ENCODE data around the gene ZC3H13. TPM values are rescaled to one million over a fixed set of nuclear protein-coding genes. Genes with fewer than 3 reads are reported as not detected.
A peak's percentile ranks its signal among the peaks of the same experiment; 100 is the strongest.

The ZC3H13 gene
- total and polyA plus RNA-seq, 2 of the 4 experiments (the other 2 are of a cell fraction) = 7.7 to 10.8 TPM

- Histone ChIP-seq H3K23ac (ENCODE audit: low read depth, low read length) (no peak overlapping the region), H3K9me1 (ENCODE audit: insufficient read depth, low read length) (no peaks in the 10 kb centered on the region), H2AK5ac (ENCODE audit: low read depth, low read length) (no peak overlapping the region), H3K4me3 (ENCODE audit: insufficient read depth, low read depth, low read length) (no peak overlapping the region), H2AFZ (replicated peaks; ENCODE audit: low read length, poor library complexity) (no peak overlapping the region), H4K91ac (ENCODE audit: insufficient read depth, low read depth, low read length) (no peak overlapping the region), H2BK15ac (ENCODE audit: low read depth, low read length) (no peak overlapping the region), H3K79me1 (ENCODE audit: low read depth in 1 of 2, low read length in 2 of 2) (peaks cover 8 to 16% of the 10 kb centered on the region in 2 experiments; a peak in 3 of 4 replicates), H3K36me3 (ENCODE audit: control insufficient read depth, insufficient read depth, low read length) (no peaks in the 10 kb centered on the region; the same call in 1 of the 2 replicates), H2BK5ac (ENCODE audit: low read depth, low read length, poor library complexity, severe bottlenecking) (no peak overlapping the region), H3K9me3 (ENCODE audit: control insufficient read depth, insufficient read depth, low read length) (no peaks in the 10 kb centered on the region), H3K18ac (ENCODE audit: low read depth, low read length) (no peak overlapping the region), H3K14ac (replicated peaks; ENCODE audit: low read depth, low read length) (no peak overlapping the region), H3K4me2 (ENCODE audit: low read depth, low read length) (no peak overlapping the region), H2BK120ac (ENCODE audit: low read depth, low read length) (no peak overlapping the region), H3K9ac (ENCODE audit: low read depth, low read length) (no peak overlapping the region), H4K8ac (ENCODE audit: low read depth in 2 of 2, low read length in 2 of 2) (no peak overlapping the region), H3K4ac (ENCODE audit: low read depth, low read length) (no peak overlapping the region), H3K27me3 (ENCODE audit: control insufficient read depth, insufficient read depth, low read length) (no peaks in the 10 kb centered on the region), H3K27ac (ENCODE audit: insufficient read depth, low read length) (no peak overlapping the region), H2AK9ac (replicated peaks; ENCODE audit: low read depth, low read length, poor library complexity) (no peak overlapping the region), H2BK20ac (ENCODE audit: low read depth, low read length) (no peak overlapping the region), H4K20me1 (ENCODE audit: insufficient read depth, low read length) (no peaks in the 10 kb centered on the region), H4K5ac (ENCODE audit: low read depth, low read length) (no peak overlapping the region), H3K56ac (ENCODE audit: extremely low read depth, insufficient read depth, low read length) (no peak overlapping the region), H3K4me1 (ENCODE audit: control insufficient read depth, insufficient read depth, low read length) (no peaks in the 10 kb centered on the region)
- POLR2A ChIA-PET (ENCODE audit: unreplicated experiment) = no interaction called here
- intact Hi-C loops (cut with micrococcal nuclease) = no loop called here
- ATAC-seq (ENCODE audit: low read depth) = no peak
- CTCF ChIA-PET = no interaction called here
- no peak for DNase-seq
- dilution Hi-C loops (cut with HindIII; ENCODE audit: low sequenced_read_pairs, unreplicated experiment) = no loop called here
- no TSS peak for BruUV-seq (replicated peaks)
- TF ChIP-seq CHD1 (IDR thresholded peaks at IDR 0.05; ENCODE audit: low read depth, low read length) (no peak), MXI1 (IDR thresholded peaks at IDR 0.05; ENCODE audit: borderline replicate concordance, low read depth, low read length) (no peak), ELK1 (IDR thresholded peaks at IDR 0.05; ENCODE audit: borderline replicate concordance, low read depth, low read length) (no peak), CEBPB (IDR thresholded peaks at IDR 0.05; ENCODE audit: low read depth, low read length) (peak; percentile 54)
- in situ Hi-C loops (cut with MboI; ENCODE audit: low sequenced_read_pairs) = no loop called here
- 80 to 100% methylated on average over 1 of the region's 4 CpGs for WGBS, 2 experiments (ENCODE audit: extremely low coverage in 2 of 2, insufficient read length in 1 of 2)
These were observed 27.4 kb downstream of the ZC3H13 start for GRCh38 chr13:46025157-46025556.

Data from IMR-90 (cell line).